Kidney tubule cell (primary cell): ENCODE results near the gene PCAT7.

Experiments
- DNase-seq: peaks from one replicate; pipeline ENCODE4 v3.0.0-alpha.2; 2018; ENCODE audit warnings: low spot score

Gene PCAT7

GRCh38 chr9:94603259-94604160, 48.6 kb downstream of the PCAT7 start:
- peak; percentile 74 for DNase-seq

GRCh38 chr9:94606646-94607422, 52.0 kb downstream of the PCAT7 start:
- no peak for DNase-seq

GRCh38 chr9:94607423-94607691, 52.5 kb downstream of the PCAT7 start:
- DNase-seq = no peak

- no peak for DNase-seq
Observed at GRCh38 chr9:94610181-94610606, 55.3 kb downstream of the PCAT7 start.

- peak; percentile 13 for DNase-seq
Observed at GRCh38 chr9:94611638-94612068, 56.8 kb downstream of the PCAT7 start.

GRCh38 chr9:94612071-94612470, 57.2 kb downstream of the PCAT7 start:
- DNase-seq = no peak

GRCh38 chr9:94613003-94613402, 58.1 kb downstream of the PCAT7 start:
- DNase-seq = no peak

- no peak for DNase-seq
Observed at GRCh38 chr9:94619026-94619425, 64.1 kb downstream of the PCAT7 start.
